ENCODE data around the gene USP32.
"Not testable (repeated sequence)": the region's sequence is repeated elsewhere in the genome, so short reads cannot be mapped to it uniquely, and the experiment has no call there.

Gene USP32

GRCh38 chr17:60392042-60392844, at the start of gene USP32:
TSS of gene USP32 (minus strand) at chr17:60392133. CDS start at chr17:60391939, 194 bp downstream.
- DNase-seq: peak; percentile 82 to 100 (median 96)

- no peak for DNase-seq
Observed at GRCh38 chr17:60439501-60439900, 47.6 kb upstream of the USP32 start.

GRCh38 chr17:60436676-60437075, 44.7 kb upstream of the USP32 start:
- DNase-seq: no peak

- DNase-seq: peak in 43 of 51 donors; percentile 5 to 90 (median 44)
Observed at GRCh38 chr17:60435244-60436167, 43.6 kb upstream of the USP32 start.

- DNase-seq: not testable (repeated sequence)
Observed at GRCh38 chr17:60433021-60433997, 41.4 kb upstream of the USP32 start.

GRCh38 chr17:60430561-60430960, 38.6 kb upstream of the USP32 start:
- not testable (repeated sequence) for DNase-seq

- not testable (repeated sequence) for DNase-seq
Observed at GRCh38 chr17:60428491-60428890, 36.6 kb upstream of the USP32 start.

GRCh38 chr17:60426596-60426995, 34.7 kb upstream of the USP32 start:
- no peak for DNase-seq

- no peak for DNase-seq
Observed at GRCh38 chr17:60425626-60426025, 33.7 kb upstream of the USP32 start.

GRCh38 chr17:60423865-60424264, 31.9 kb upstream of the USP32 start:
- no peak for DNase-seq

GRCh38 chr17:60422162-60422665, 30.3 kb upstream of the USP32 start, which contains the start of gene CHCT1:
TSS of gene CHCT1 (plus strand) at chr17:60422489. CDS start at chr17:60422593, 104 bp downstream.
- DNase-seq: peak in 1 of 51 donors; percentile 4

GRCh38 chr17:60421273-60422161, 29.6 kb upstream of the USP32 start:
- DNase-seq: peak in 45 of 51 donors; percentile 11 to 81 (median 47)

- DNase-seq: not testable (repeated sequence)
Observed at GRCh38 chr17:60419875-60420274, 27.9 kb upstream of the USP32 start.

GRCh38 chr17:60419003-60419402, 27.1 kb upstream of the USP32 start:
- DNase-seq: not testable (repeated sequence)

- DNase-seq: peak in 7 of 51 donors; percentile 6 to 59 (median 18)
Observed at GRCh38 chr17:60416368-60416925, 24.5 kb upstream of the USP32 start.

GRCh38 chr17:60415146-60415545, 23.2 kb upstream of the USP32 start:
- DNase-seq: no peak

- no peak for DNase-seq
Observed at GRCh38 chr17:60412701-60413100, 20.8 kb upstream of the USP32 start.

GRCh38 chr17:60410001-60410400, 18.1 kb upstream of the USP32 start:
- DNase-seq: no peak

GRCh38 chr17:60406887-60407286, 15.0 kb upstream of the USP32 start:
- DNase-seq: no peak

Measured in hypothalamus (tissue), 51 donors.